ENCODE measurements around the gene SPATA18. TPM values are rescaled to one million over a fixed set of nuclear protein-coding genes. Genes with fewer than 3 reads are reported as not detected.

Gene SPATA18
- 3.9 and 7.9 TPM in 2 replicates for total RNA-seq

GRCh38 chr4:52051213-52051614 lies at the start of gene SPATA18:
Gene SPATA18, plus strand, starts transcription at chr4:52051304. Its CDS starts 401 bp downstream, at chr4:52051705.

DNA sequence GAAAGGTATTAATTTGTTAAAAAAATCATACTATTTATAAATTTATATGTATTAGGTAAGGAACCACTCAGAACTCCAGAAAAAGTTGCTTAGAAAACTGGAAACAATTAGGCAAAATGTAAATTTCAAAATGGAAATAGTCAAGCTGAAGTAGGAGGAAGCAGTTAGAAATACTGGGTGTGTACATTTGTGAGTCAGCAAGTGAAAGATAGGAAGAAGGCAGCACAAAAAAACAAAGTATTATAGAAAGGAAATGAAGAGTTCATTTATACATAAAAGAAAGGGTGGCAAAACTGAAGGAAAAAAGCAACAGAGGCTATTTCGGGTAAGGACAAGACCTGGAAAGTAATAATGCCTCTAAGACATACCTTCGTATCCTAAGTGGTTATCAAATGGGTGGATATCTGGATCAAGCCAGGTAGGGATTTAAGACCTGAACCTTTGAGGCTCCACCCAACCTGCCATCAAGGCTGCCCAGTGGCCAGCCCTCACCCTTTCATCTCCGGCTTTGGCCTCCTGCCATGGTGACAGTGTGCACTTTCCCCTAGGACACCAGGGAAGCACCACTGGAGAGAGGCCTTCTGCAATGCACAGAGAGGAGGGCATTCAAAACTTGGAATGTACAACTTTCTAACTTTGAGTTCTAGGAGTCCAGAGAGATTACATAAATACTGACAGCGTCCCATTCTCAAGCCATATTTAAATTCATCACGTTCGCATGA lies 31.0 kb upstream of the SPATA18 start, which contains the start of gene LRRC66:
Gene LRRC66, minus strand, starts transcription at position 428 of the 722 bp plus-strand sequence. CDS start 2,750 bp downstream, outside the sequence.

GRCh38 chr4:52038103-52038912 lies 12.8 kb upstream of the SPATA18 start, which contains the start of gene SGCB:
Gene SGCB, minus strand, starts transcription at chr4:52038299. Its CDS starts 40 bp downstream, at chr4:52038259.

Other genes with a start within 250 kb of the SPATA18 start
- gene DCUN1D4, start 208.2 kb upstream of the SPATA18 start, total RNA-seq, result 25.0 and 45.0 TPM in 2 replicates
- under 0.01 and 0.30 TPM in 2 replicates for gene LRRC66, start 30.9 kb upstream of the SPATA18 start, total RNA-seq
- 16.9 and 26.3 TPM in 2 replicates for gene SGCB, start 13.0 kb upstream of the SPATA18 start, total RNA-seq